PC-3 (cell line): ENCODE measurements around the gene TM4SF4. TPM values are rescaled to one million over a fixed set of nuclear protein-coding genes. Genes with fewer than 3 reads are reported as not detected.

ENCODE experiments used
- ATAC-seq: fragments of 200-7000 bp; cut with Tn5 transposase; 2 replicates; pipeline ENCODE4 v1.9.1; 2020; ENCODE audit warnings: mild to moderate bottlenecking, moderate library complexity
- BruUV-seq: library from RNA; stranded (reverse); fragments of 400-500 nt; replicated peaks from 2 replicates; lab custom pipeline; 2021; lab: Mats Ljungman, UMichigan
- CTCF ChIA-PET: fragments of 300-600 bp; sonication (Branson Sonifier 250); formaldehyde crosslinking; loops from one replicate; lab custom pipeline; 2022; ENCODE audit warnings: antibody characterized with exemption; lab: Charles Lee
- POLR2A ChIA-PET: fragments of 300-600 bp; sonication (Branson Sonifier 250); formaldehyde crosslinking; loops from one replicate; lab custom pipeline; 2022; ENCODE audit warnings: antibody characterized with exemption; ENCODE audit not compliant: unreplicated experiment; lab: Charles Lee
- DNase-seq: peaks from one replicate; pipeline ENCODE4 v3.0.0-alpha.2; 2015
- H2AFZ ChIP-seq: fragments of 300-600 bp; sonication (generic); 2 replicates; pipeline ENCODE4 v1.6.0; 2016; ENCODE audit warnings: antibody characterized with exemption, low read length
- H3F3A ChIP-seq: fragments of 300-600 bp; sonication (generic); one replicate; pipeline ENCODE4 v1.6.0; 2017; ENCODE audit warnings: antibody characterized with exemption, low read length, control low read depth, mild to moderate bottlenecking; ENCODE audit not compliant: unreplicated experiment
- H3K27ac ChIP-seq: fragments of 300-600 bp; sonication (generic); 2 replicates; pipeline ENCODE4 v1.5.1; 2016; ENCODE audit warnings: mild to moderate bottlenecking, low read length
- H3K27me3 ChIP-seq: fragments of 300-600 bp; sonication (generic); 2 replicates; pipeline ENCODE4 v1.6.1; 2016; ENCODE audit warnings: low read length, mixed read lengths
- H3K36me3 ChIP-seq: fragments of 300-600 bp; sonication (generic); 2 replicates; pipeline ENCODE4 v1.6.1; 2016; ENCODE audit warnings: low read depth, mixed run types, low read length, mixed read lengths
- H3K4me1 ChIP-seq: fragments of 300-600 bp; sonication (generic); 2 replicates; pipeline ENCODE4 v1.5.1; 2016; ENCODE audit warnings: low read length; ENCODE audit not compliant: insufficient read depth
- H3K4me2 ChIP-seq: fragments of 300-600 bp; sonication (generic); 2 replicates; pipeline ENCODE4 v1.6.0; 2016; ENCODE audit warnings: low read length
- H3K4me3 ChIP-seq: fragments of 300-600 bp; sonication (generic); 2 replicates; pipeline ENCODE4 v1.5.1; 2016; ENCODE audit warnings: mild to moderate bottlenecking, low read length, mixed read lengths
- H3K79me2 ChIP-seq: fragments of 300-600 bp; sonication (generic); 2 replicates; pipeline ENCODE4 v1.6.1; 2017; ENCODE audit warnings: low read length, mixed read lengths
- H3K9ac ChIP-seq: fragments of 300-600 bp; sonication (generic); 2 replicates; pipeline ENCODE4 v1.6.0; 2016; ENCODE audit warnings: mild to moderate bottlenecking, low read length
- H3K9me2 ChIP-seq: fragments of 300-600 bp; sonication (generic); replicated peaks from 2 replicates; pipeline ENCODE4 v1.6.1; 2016; ENCODE audit warnings: mixed run types, low read length, mixed read lengths
- H3K9me3 ChIP-seq: fragments of 300-600 bp; sonication (generic); 2 replicates; pipeline ENCODE4 v1.6.1; 2016; ENCODE audit warnings: low read length, mixed read lengths
- H4K20me1 ChIP-seq: fragments of 300-600 bp; sonication (generic); 2 replicates; pipeline ENCODE4 v1.6.1; 2016; ENCODE audit warnings: low read length, mixed read lengths
- CTCF ChIP-seq: fragments of 300-600 bp; sonication (generic); conservative IDR thresholded peaks from 2 replicates; pipeline ENCODE4 v1.5.1; 2017; ENCODE audit warnings: antibody characterized with exemption, low read depth, mild to moderate bottlenecking, low read length
- EZH2 ChIP-seq: fragments of 300-600 bp; sonication (generic); IDR thresholded peaks from one replicate; pipeline ENCODE4 v1.6.1; 2017; ENCODE audit warnings: antibody characterized with exemption, mild to moderate bottlenecking, low read length; ENCODE audit not compliant: unreplicated experiment
- EZH2phosphoT487 ChIP-seq: fragments of 300-600 bp; sonication (generic); IDR thresholded peaks from 2 replicates; pipeline ENCODE4 v1.6.1; 2018; ENCODE audit warnings: mild to moderate bottlenecking, antibody characterized with exemption, low read length, borderline replicate concordance
- intact Hi-C: fragments of 100-400 bp; cut with micrococcal nuclease; formaldehyde crosslinking; loops from 2 replicates; pipeline ENCODE4 v1.9.0; 2023
- total RNA-seq: library from RNA; depleted of rRNA; stranded (reverse); fragments of >200 nt; gene quantifications from 2 replicates; pipeline ENCODE4 v1.2.3, GENCODE V29; 2014

TM4SF4 gene
- total RNA-seq, 1 experiment from 2014 or later, result 0.40 TPM

DNA sequence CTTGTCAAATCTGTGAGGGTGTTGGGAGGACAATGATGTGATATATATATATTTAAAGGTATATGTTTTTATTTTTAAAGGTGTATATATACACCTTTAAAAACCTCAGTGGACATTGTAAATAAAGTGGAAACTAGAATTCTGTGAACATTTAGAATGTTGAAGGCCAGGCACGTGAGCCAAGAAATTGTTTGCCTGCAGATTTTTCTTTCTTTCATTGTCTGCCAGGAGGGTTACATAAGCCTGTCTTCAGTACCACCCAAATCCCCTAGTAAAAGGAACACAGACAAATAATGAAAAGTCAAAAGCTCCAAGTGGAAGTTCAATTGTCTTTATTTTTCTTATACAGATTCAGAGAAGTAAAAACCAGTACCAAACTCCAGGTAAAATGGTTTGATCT, 42.4 kb downstream of the TM4SF4 start:
- intact Hi-C loops, result no loop called here
- H3K9me3 ChIP-seq, result no peaks in the 10 kb centered on the region
- H3K79me2 ChIP-seq, result no peaks in the 10 kb centered on the region
- CTCF ChIA-PET, result no interaction called here
- no TSS peak for BruUV-seq
- POLR2A ChIA-PET, result no interaction called here
- H2AFZ ChIP-seq, result no peak overlapping the region
- no peak overlapping the region for H3K27ac ChIP-seq
- no peak for ATAC-seq
- H3F3A ChIP-seq, result no peaks in the 10 kb centered on the region
- H3K36me3 ChIP-seq, result peaks cover 45% of the 10 kb centered on the region
- H3K9ac ChIP-seq, result no peak overlapping the region
- TF ChIP-seq EZH2phosphoT487, result no peak
- TF ChIP-seq EZH2, result no peak
- TF ChIP-seq CTCF, result no peak
- H3K9me2 ChIP-seq, result no peaks in the 10 kb centered on the region
- H3K4me2 ChIP-seq, result no peak overlapping the region
- no peak overlapping the region for H3K4me3 ChIP-seq
- no peaks in the 10 kb centered on the region for H3K27me3 ChIP-seq
- H4K20me1 ChIP-seq, result no peaks in the 10 kb centered on the region
- H3K4me1 ChIP-seq, result no peaks in the 10 kb centered on the region
- DNase-seq, result no peak

DNA sequence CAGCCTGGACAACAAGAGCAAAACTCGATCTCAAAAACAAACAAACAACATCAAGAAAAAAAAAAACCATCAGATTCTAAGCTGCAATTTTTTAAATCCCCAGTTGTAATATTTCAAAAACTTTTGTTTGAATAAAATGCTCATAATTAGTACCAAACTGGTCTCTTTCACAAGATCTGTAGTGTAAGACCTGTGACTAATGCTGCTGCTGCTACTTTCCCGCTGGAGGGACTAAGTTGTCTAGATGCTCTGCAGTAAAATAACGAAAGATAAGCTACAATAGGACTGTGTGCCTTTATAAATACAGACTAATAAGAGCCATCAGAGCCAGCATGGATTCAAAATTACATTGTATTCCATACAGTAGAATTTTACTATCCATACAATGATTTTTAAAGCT, 45.4 kb downstream of the TM4SF4 start:
- H4K20me1 ChIP-seq, result no peaks in the 10 kb centered on the region
- H3K36me3 ChIP-seq, result peaks cover 67% of the 10 kb centered on the region
- no TSS peak for BruUV-seq
- ChIA-PET CTCF (no interaction called here), POLR2A (interaction anchor here (0.7 kb wide), 1 partner anchor 170 kb away, joined by 3 read pairs; no protein-coding TSS in a partner anchor)
- H3K9ac ChIP-seq, result no peak overlapping the region
- no peak overlapping the region for H3K27ac ChIP-seq
- H3F3A ChIP-seq, result no peaks in the 10 kb centered on the region
- TF ChIP-seq CTCF, result no peak
- TF ChIP-seq EZH2, result no peak
- no peak for TF ChIP-seq EZH2phosphoT487
- H3K4me2 ChIP-seq, result no peak overlapping the region
- no peaks in the 10 kb centered on the region for H3K9me3 ChIP-seq
- H3K79me2 ChIP-seq, result no peaks in the 10 kb centered on the region
- DNase-seq (no peak), ATAC-seq (no peak)
- no peak overlapping the region for H2AFZ ChIP-seq
- H3K9me2 ChIP-seq, result no peaks in the 10 kb centered on the region
- no peak overlapping the region for H3K4me3 ChIP-seq
- no peaks in the 10 kb centered on the region for H3K4me1 ChIP-seq
- intact Hi-C loops, result no loop called here
- H3K27me3 ChIP-seq, result no peaks in the 10 kb centered on the region

DNA sequence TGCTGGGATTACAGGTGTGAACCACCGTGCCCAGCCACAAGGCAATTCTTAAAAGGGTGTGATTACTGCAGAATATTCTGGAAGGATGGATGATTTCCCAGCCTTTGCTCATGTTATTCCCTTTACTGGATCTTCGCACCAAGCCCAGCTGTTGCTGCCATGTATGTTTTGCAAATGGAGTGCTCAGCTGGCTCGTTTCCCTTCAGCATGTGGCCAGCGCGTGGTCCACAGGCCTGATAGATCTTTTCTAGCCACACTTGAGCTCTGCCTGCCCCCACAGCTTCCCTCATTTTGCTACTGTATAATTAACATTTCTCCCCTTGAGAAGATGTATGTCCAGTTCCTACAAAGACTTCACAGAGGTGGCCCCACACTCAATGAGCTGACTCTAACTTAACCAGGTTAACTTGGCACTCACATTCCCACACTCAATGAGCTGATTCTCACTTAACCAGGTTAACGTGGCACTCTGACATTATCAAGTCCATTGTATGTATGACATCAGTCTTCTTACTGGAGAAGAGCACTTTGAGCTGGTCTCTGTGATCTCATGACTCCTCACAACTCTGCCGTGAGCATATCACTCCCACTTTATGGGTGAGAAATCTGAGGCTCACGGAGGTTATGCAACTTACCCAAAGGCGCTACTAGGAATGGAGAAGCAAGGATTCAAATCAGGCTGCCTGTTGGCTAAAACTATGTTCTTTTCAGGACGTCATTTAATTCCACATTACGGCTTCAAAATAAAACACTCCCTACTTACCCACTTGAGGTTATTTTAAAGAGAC, 49.2 kb downstream of the TM4SF4 start:
- no peaks in the 10 kb centered on the region for H3K4me1 ChIP-seq
- H3K9me3 ChIP-seq, result no peaks in the 10 kb centered on the region
- peaks cover 10% of the 10 kb centered on the region for H3K79me2 ChIP-seq
- no peaks in the 10 kb centered on the region for H3K27me3 ChIP-seq
- no TSS peak for BruUV-seq
- H3K4me3 ChIP-seq, result no peak overlapping the region
- H3K9ac ChIP-seq, result no peak overlapping the region
- DNase-seq (no peak), ATAC-seq (no peak)
- ChIA-PET POLR2A (interaction anchor here (0.6 kb wide), 1 partner anchor 249 kb away, joined by 3 read pairs; no protein-coding TSS in a partner anchor), CTCF (interaction anchor here (0.6 kb wide), 1 partner anchor 284 kb away, joined by 6 read pairs; no protein-coding TSS in a partner anchor)
- no peaks in the 10 kb centered on the region for H4K20me1 ChIP-seq
- intact Hi-C loops, result no loop called here
- peaks cover 63% of the 10 kb centered on the region for H3K36me3 ChIP-seq
- H3K27ac ChIP-seq, result no peak overlapping the region
- H3K9me2 ChIP-seq, result no peaks in the 10 kb centered on the region
- H3K4me2 ChIP-seq, result no peak overlapping the region
- no peak overlapping the region for H2AFZ ChIP-seq
- no peaks in the 10 kb centered on the region for H3F3A ChIP-seq
- no peak for TF ChIP-seq EZH2phosphoT487
- TF ChIP-seq CTCF, result no peak
- no peak for TF ChIP-seq EZH2
